ENCODE measurements around the gene AMER3. TPM values are rescaled to one million over a fixed set of nuclear protein-coding genes. Genes with fewer than 3 reads are reported as not detected.
"Not testable (repeated sequence)": the region's sequence is repeated elsewhere in the genome, so short reads cannot be mapped to it uniquely, and the experiment has no call there.

The AMER3 gene
- not detected for total RNA-seq
- polyA plus RNA-seq, result not detected
- long read RNA-seq, donor 1, result 0 reads
- long read RNA-seq, donor 2, result 0 reads

- DNase-seq (no peak), ATAC-seq (no peak)
- intact Hi-C loops (cut with DNase I), result no loop called here
- Histone ChIP-seq H3K36me3 (ENCODE audit: insufficient read depth in 1 of 2, low read depth in 1 of 2) (no peaks in the 10 kb centered on the region), H3K4me3 (peak within 1 kb of the TSS; percentile 44), H3K4me1 (no peaks in the 10 kb centered on the region), H3K27ac (no peak within 1 kb of the TSS), H3K9me3 (no peaks in the 10 kb centered on the region), H3K27me3 (ENCODE audit: insufficient read depth in 3 of 3, low read length in 2 of 3) (peaks cover 0 to 44% (median 19%) of the 10 kb centered on the region in 3 donors)
- 1 to 2% (median 1%) methylated on average over 40 to 43 of the region's 43 CpGs for WGBS, 3 donors
- TF ChIP-seq CTCF (IDR thresholded peaks at IDR 0.05), result no peak
These were observed at the start of gene AMER3 for GRCh38 chr2:130755256-130756052. Gene AMER3 (plus strand): TSS chr2:130755540. CDS start chr2:130762073, 6,533 bp downstream.

- H3K4me1 ChIP-seq; H3K36me3 ChIP-seq (ENCODE audit: insufficient read depth in 1 of 2, low read depth in 1 of 2); ATAC-seq; H3K27me3 ChIP-seq (ENCODE audit: insufficient read depth in 3 of 3, low read length in 2 of 3); H3K9me3 ChIP-seq; DNase-seq; H3K4me3 ChIP-seq; H3K27ac ChIP-seq; intact Hi-C loops (cut with DNase I): not testable (repeated sequence)
- WGBS, 3 donors, result no CpG with 5 or more reads among the region's 2 CpGs
These were observed 40.5 kb upstream of the AMER3 start for GRCh38 chr2:130714795-130715194.

- Histone ChIP-seq H3K36me3 (ENCODE audit: insufficient read depth in 1 of 2, low read depth in 1 of 2) (no peaks in the 10 kb centered on the region), H3K4me1 (no peaks in the 10 kb centered on the region), H3K4me3 (no peak overlapping the region), H3K9me3 (no peaks in the 10 kb centered on the region), H3K27me3 (ENCODE audit: insufficient read depth in 3 of 3, low read length in 2 of 3) (peaks cover 2 to 3% (median 3%) of the 10 kb centered on the region in 3 donors), H3K27ac (no peak overlapping the region)
- ATAC-seq (no peak), DNase-seq (no peak)
- WGBS, 3 donors, result 84 to 90% (median 88%) methylated on average over 8 of the region's 8 CpGs
- TF ChIP-seq CTCF (IDR thresholded peaks at IDR 0.05), result no peak
- intact Hi-C loops (cut with DNase I), result no loop called here
These were observed 35.3 kb upstream of the AMER3 start for GRCh38 chr2:130720036-130720435.

- Histone ChIP-seq H3K4me1 (no peaks in the 10 kb centered on the region), H3K9me3 (no peaks in the 10 kb centered on the region), H3K27me3 (ENCODE audit: insufficient read depth in 3 of 3, low read length in 2 of 3) (peaks cover 2 to 7% (median 3%) of the 10 kb centered on the region in 3 donors), H3K4me3 (no peak overlapping the region), H3K36me3 (ENCODE audit: insufficient read depth in 1 of 2, low read depth in 1 of 2) (no peaks in the 10 kb centered on the region), H3K27ac (no peak overlapping the region)
- DNase-seq (no peak), ATAC-seq (no peak)
- no peak for TF ChIP-seq CTCF (IDR thresholded peaks at IDR 0.05)
- intact Hi-C loops (cut with DNase I), result no loop called here
- WGBS, 3 donors, result 79 to 83% (median 79%) methylated on average over 3 of the region's 3 CpGs
These were observed 34.8 kb upstream of the AMER3 start for GRCh38 chr2:130720528-130720927.

- Histone ChIP-seq H3K4me1 (no peaks in the 10 kb centered on the region), H3K36me3 (ENCODE audit: insufficient read depth in 1 of 2, low read depth in 1 of 2) (no peaks in the 10 kb centered on the region), H3K4me3 (no peak overlapping the region), H3K27ac (no peak overlapping the region), H3K9me3 (no peaks in the 10 kb centered on the region), H3K27me3 (ENCODE audit: insufficient read depth in 3 of 3, low read length in 2 of 3) (peaks cover 3 to 33% (median 9%) of the 10 kb centered on the region in 3 donors)
- 88 to 94% (median 90%) methylated on average over 2 of the region's 2 CpGs for WGBS, 3 donors
- DNase-seq (no peak), ATAC-seq (no peak)
- no peak for TF ChIP-seq CTCF (IDR thresholded peaks at IDR 0.05)
- intact Hi-C loops (cut with DNase I), result no loop called here
These were observed 30.9 kb upstream of the AMER3 start for GRCh38 chr2:130724455-130724854.

All from psoas muscle (tissue), 8 donors.